KMS-11 (cell line): ENCODE data around the gene TUBB2B.
A peak's percentile ranks its signal among the peaks of the same experiment; 100 is the strongest.

Experiments used
- H2AFZ ChIP-seq: fragments of 200-600 bp; sonication (generic); 2 replicates; pipeline ENCODE4 v1.6.1; 2016; ENCODE audit warnings: antibody characterized with exemption, mixed run types, low read depth
- H3K27ac ChIP-seq: fragments of 200-600 bp; sonication (generic); 2 replicates; pipeline ENCODE4 v1.6.1; 2016; ENCODE audit warnings: mild to moderate bottlenecking, mixed run types
- H3K27me3 ChIP-seq: fragments of 200-600 bp; sonication (generic); 2 replicates; pipeline ENCODE4 v1.6.1; 2017; ENCODE audit warnings: mild to moderate bottlenecking, low read depth, mixed run types, moderate library complexity; ENCODE audit not compliant: insufficient read depth
- H3K36me3 ChIP-seq: fragments of 200-600 bp; sonication (generic); 2 replicates; pipeline ENCODE4 v1.6.1; 2017; ENCODE audit warnings: mild to moderate bottlenecking, mixed run types; ENCODE audit not compliant: insufficient read depth
- H3K4me1 ChIP-seq: fragments of 200-600 bp; sonication (generic); 2 replicates; pipeline ENCODE4 v1.6.1; 2016; ENCODE audit warnings: mild to moderate bottlenecking, low read depth, mixed run types; ENCODE audit not compliant: poor library complexity, severe bottlenecking
- H3K4me2 ChIP-seq: fragments of 200-600 bp; sonication (generic); 2 replicates; pipeline ENCODE4 v1.7.0; 2016; ENCODE audit warnings: mild to moderate bottlenecking, mixed run types
- H3K4me3 ChIP-seq: fragments of 200-600 bp; sonication (generic); IDR thresholded peaks from 2 replicates; pipeline ENCODE4 v1.6.1; 2017; ENCODE audit warnings: low read depth, low read length, mixed read lengths; ENCODE audit not compliant: insufficient read depth
- H3K79me2 ChIP-seq: fragments of 200-600 bp; sonication (generic); 2 replicates; pipeline ENCODE4 v1.6.1; 2016; ENCODE audit warnings: low read depth, mixed run types; ENCODE audit not compliant: insufficient read depth
- H3K9ac ChIP-seq: fragments of 200-600 bp; sonication (generic); 2 replicates; pipeline ENCODE4 v1.6.1; 2016; ENCODE audit warnings: mild to moderate bottlenecking, mixed run types
- H4K20me1 ChIP-seq: fragments of 200-600 bp; sonication (generic); 2 replicates; pipeline ENCODE4 v1.6.1; 2016; ENCODE audit warnings: mild to moderate bottlenecking, mixed run types; ENCODE audit not compliant: insufficient read depth
- TF ChIP-seq, protein P1 (sequence below): fragments of 200-600 bp; sonication (generic); conservative IDR thresholded peaks from 2 replicates; pipeline ENCODE4 v1.6.1; 2017; ENCODE audit warnings: low read depth, mild to moderate bottlenecking, antibody characterized with exemption, low read length, moderate library complexity, mixed read lengths

Gene TUBB2B

DNA sequence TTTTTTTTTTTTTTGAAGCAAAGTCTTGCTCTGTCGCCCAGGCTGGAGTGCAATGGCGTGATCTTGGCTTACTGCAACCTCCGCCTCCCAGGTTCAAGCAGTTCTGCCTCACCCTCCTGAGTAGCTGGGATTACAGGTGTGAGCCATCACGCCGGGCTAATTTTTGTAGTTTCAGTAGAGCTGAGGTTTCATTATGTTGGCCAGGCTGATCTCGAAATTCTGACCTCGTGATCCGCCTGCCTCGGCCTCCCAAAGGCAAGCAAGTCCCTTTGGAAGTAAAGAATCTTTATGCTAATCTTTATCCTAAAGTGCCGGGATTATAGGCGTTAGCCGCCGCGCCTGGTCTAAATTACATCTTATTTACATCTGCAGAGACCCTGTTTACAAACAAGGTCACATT is 32.8 kb upstream of the TUBB2B start:
- Histone ChIP-seq H3K9ac (no peak overlapping the region), H3K4me2 (peak overlapping the region; percentile 75), H3K27ac (no peak overlapping the region), H3K79me2 (peaks cover 61% of the 10 kb centered on the region), H3K27me3 (no peaks in the 10 kb centered on the region), H2AFZ (no peak overlapping the region), H3K4me3 (no peak overlapping the region), H3K4me1 (peaks cover 12% of the 10 kb centered on the region), H4K20me1 (no peaks in the 10 kb centered on the region), H3K36me3 (no peaks in the 10 kb centered on the region)
- TF ChIP-seq, protein P1, sequence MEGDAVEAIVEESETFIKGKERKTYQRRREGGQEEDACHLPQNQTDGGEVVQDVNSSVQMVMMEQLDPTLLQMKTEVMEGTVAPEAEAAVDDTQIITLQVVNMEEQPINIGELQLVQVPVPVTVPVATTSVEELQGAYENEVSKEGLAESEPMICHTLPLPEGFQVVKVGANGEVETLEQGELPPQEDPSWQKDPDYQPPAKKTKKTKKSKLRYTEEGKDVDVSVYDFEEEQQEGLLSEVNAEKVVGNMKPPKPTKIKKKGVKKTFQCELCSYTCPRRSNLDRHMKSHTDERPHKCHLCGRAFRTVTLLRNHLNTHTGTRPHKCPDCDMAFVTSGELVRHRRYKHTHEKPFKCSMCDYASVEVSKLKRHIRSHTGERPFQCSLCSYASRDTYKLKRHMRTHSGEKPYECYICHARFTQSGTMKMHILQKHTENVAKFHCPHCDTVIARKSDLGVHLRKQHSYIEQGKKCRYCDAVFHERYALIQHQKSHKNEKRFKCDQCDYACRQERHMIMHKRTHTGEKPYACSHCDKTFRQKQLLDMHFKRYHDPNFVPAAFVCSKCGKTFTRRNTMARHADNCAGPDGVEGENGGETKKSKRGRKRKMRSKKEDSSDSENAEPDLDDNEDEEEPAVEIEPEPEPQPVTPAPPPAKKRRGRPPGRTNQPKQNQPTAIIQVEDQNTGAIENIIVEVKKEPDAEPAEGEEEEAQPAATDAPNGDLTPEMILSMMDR: no peak

DNA sequence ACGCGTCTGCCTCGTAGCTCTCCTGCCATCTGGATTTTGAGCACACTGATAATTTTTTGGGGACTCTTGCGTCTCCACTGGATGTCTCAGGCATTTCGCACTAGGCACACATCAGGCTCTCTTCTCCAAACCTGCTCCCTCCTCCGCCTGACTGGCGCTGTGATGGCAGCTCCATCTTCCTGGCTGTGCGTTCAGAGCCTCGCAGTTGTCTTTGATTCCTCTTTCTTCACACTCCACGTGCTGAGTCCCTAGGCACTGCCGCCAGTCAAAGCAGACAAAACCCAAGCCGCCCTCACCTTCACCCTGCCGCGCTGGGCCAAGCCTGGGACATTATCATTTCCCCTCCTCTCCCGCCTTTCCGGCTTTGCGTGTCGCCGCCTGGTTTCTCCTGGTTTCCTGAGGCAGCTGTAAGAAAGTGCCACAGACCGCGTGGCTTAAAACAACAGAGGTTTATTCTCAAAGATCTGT is 32.1 kb upstream of the TUBB2B start:
- Histone ChIP-seq H3K4me2 (peak overlapping the region; percentile 75), H3K27me3 (no peaks in the 10 kb centered on the region), H3K79me2 (peaks cover 54% of the 10 kb centered on the region), H2AFZ (peak overlapping the region; percentile 29; the same call in 1 of the 2 replicates), H3K27ac (peak overlapping the region; percentile 81), H3K9ac (peak overlapping the region; percentile 90), H4K20me1 (no peaks in the 10 kb centered on the region), H3K36me3 (no peaks in the 10 kb centered on the region), H3K4me3 (no peak overlapping the region), H3K4me1 (peaks cover 12% of the 10 kb centered on the region)
- TF ChIP-seq, protein P1: no peak

DNA sequence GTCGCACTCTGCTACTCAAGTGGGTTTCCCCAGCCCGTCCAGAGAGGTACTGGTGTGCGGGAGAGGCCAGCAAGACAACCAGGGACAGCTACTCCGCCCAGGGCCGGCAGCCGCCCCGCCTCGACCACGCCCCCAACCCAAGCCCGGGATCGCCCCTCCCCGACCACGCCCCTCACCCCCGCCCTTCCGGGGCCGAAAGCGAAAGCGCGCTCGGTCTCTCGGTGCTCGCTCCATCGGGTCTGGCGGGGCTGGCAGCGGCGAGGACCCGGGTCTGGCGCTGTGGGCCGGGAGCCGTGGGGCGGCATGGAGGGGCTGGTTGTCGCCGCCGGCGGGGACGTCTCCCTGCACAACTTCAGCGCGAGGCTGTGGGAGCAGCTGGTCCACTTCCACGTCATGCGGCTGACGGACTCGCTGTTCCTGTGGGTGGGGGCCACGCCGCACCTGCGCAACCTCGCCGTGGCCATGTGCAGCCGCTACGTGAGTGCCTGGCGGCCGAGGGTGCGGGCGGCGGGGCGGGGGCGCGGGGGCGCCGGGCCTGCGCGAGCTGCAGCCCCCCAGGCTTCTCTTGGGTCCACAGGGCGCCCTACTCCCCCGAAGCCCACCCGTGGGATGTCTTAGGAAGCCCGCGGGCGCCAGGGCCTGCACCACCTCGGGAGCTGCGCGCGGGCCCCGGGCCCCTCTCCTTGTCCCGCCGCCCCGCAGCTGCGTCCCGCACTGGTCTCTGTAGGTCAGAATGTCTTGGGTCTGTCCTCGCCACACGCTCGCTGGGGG is 31.5 kb upstream of the TUBB2B start, which contains the start of gene PSMG4:
Gene PSMG4 (plus strand): TSS at position 228 of the 771 bp plus-strand sequence. CDS start 76 bp downstream, at position 304.
- peaks cover 47% of the 10 kb centered on the region for H3K79me2 ChIP-seq
- H2AFZ ChIP-seq: peak within 1 kb of the TSS; percentile 29; the same call in 1 of the 2 replicates

DNA sequence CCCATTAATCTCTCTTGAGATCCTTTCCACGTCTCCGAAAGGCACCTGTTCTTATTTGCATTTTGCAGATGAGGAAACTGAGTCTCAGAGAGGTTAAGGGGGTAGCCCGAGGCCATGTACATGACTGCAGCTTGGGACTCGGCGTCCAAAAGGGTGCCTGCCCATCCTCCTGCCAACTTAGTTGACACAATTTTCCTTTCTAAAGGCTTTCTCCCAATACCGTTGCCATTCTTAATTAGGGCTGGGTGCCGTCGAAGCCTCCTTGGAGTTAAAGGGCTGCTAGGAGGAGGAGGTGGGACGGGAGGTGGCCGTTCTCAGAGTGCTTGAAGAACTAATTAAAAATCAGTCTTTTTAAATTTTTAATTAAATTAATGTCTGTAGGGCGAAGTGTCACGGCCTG is 30.7 kb upstream of the TUBB2B start:
- Histone ChIP-seq H3K36me3 (no peaks in the 10 kb centered on the region), H4K20me1 (no peaks in the 10 kb centered on the region), H3K4me3 (no peak overlapping the region), H3K27me3 (no peaks in the 10 kb centered on the region), H3K27ac (no peak overlapping the region), H2AFZ (no peak overlapping the region), H3K4me1 (peaks cover 12% of the 10 kb centered on the region), H3K79me2 (peaks cover 40% of the 10 kb centered on the region), H3K9ac (no peak overlapping the region), H3K4me2 (no peak overlapping the region; the same call in 1 of the 2 replicates)
- TF ChIP-seq, protein P1: no peak

More for the DNA sequence above, 31.5 kb upstream of the TUBB2B start, which contains the start of gene PSMG4:
- peak within 1 kb of the TSS; percentile 90 for H3K9ac ChIP-seq
- H3K4me1 ChIP-seq: peaks cover 12% of the 10 kb centered on the region
- H3K4me3 ChIP-seq: no peak within 1 kb of the TSS
- no peaks in the 10 kb centered on the region for H3K27me3 ChIP-seq
- no peaks in the 10 kb centered on the region for H3K36me3 ChIP-seq
- no peaks in the 10 kb centered on the region for H4K20me1 ChIP-seq
- TF ChIP-seq, protein P1: no peak
- peak within 1 kb of the TSS; percentile 81 for H3K27ac ChIP-seq
- peak within 1 kb of the TSS; percentile 75 for H3K4me2 ChIP-seq
